Urinary bladder (tissue), 4 donors: ENCODE results near the gene HSF2BP. TPM values are rescaled to one million over a fixed set of nuclear protein-coding genes. Genes with fewer than 3 reads are reported as not detected.

Experiments
- DNase-seq: peaks from one replicate; pipeline ENCODE4 v3.0.0-alpha.2; 2015; ENCODE audit errors: extremely low spot score
- H3K27ac ChIP-seq: one replicate; pipeline ENCODE4 v1.5.1; 2013; ENCODE audit warnings: low read depth, mild to moderate bottlenecking, moderate library complexity
- H3K36me3 ChIP-seq: one replicate; pipeline ENCODE4 v1.6.1; 2013; ENCODE audit warnings: mild to moderate bottlenecking, moderate library complexity; ENCODE audit not compliant: insufficient read depth
- H3K4me1 ChIP-seq: one replicate; pipeline ENCODE4 v1.6.1; 2013; ENCODE audit warnings: mild to moderate bottlenecking, moderate library complexity; ENCODE audit not compliant: insufficient read depth
- H3K4me3 ChIP-seq: one replicate; pipeline ENCODE4 v1.5.1; 2013; ENCODE audit warnings: low read depth, low read length
- WGBS: extraction: QIAGEN DNeasy Blood & Tissue Kit; methylation state at CpG from one replicate; pipeline ENCODE4 v1.1.7; 2013; 5-methylcytosine and 5-hydroxymethylcytosine counted together
- polyA plus RNA-seq: library from polyadenylated mRNA; stranded (reverse); fragments of 200-250 nt; gene quantifications from one replicate; pipeline ENCODE4 v1.2.3, GENCODE V29; 2013
- total RNA-seq: library from RNA; depleted of rRNA; stranded (reverse); fragments of >200 nt; gene quantifications from one replicate; pipeline ENCODE4 v1.2.3, GENCODE V29; 2014
- donor health status: healthy with polysubstance abuse.
- donor health status: healthy.

HSF2BP gene
- total and polyA plus RNA-seq, 2 donors: 0.37 to 1.1 TPM

GRCh38 chr21:43675871-43676270 is 16.6 kb upstream of the HSF2BP start:
- H3K4me3 ChIP-seq: no peak overlapping the region
- no peaks in the 10 kb centered on the region for H3K4me1 ChIP-seq
- 95% methylated on average over 3 of the region's 3 CpGs for WGBS
- no peak for DNase-seq
- H3K36me3 ChIP-seq: peaks cover 5% of the 10 kb centered on the region
- H3K27ac ChIP-seq: no peak overlapping the region

- Histone ChIP-seq H3K27ac (no peak overlapping the region), H3K36me3 (peaks cover 1% of the 10 kb centered on the region), H3K4me3 (no peak overlapping the region), H3K4me1 (no peaks in the 10 kb centered on the region)
- 92% methylated on average over 20 of the region's 20 CpGs for WGBS
- no peak for DNase-seq
These were observed 10.7 kb upstream of the HSF2BP start for GRCh38 chr21:43669828-43670605.

- Histone ChIP-seq H3K27ac (no peak overlapping the region), H3K4me1 (no peaks in the 10 kb centered on the region), H3K36me3 (peaks cover 1% of the 10 kb centered on the region), H3K4me3 (no peak overlapping the region)
- 86% methylated on average over 7 of the region's 7 CpGs for WGBS
- no peak for DNase-seq
These were observed 8.1 kb upstream of the HSF2BP start for GRCh38 chr21:43667191-43667904.

DNA sequence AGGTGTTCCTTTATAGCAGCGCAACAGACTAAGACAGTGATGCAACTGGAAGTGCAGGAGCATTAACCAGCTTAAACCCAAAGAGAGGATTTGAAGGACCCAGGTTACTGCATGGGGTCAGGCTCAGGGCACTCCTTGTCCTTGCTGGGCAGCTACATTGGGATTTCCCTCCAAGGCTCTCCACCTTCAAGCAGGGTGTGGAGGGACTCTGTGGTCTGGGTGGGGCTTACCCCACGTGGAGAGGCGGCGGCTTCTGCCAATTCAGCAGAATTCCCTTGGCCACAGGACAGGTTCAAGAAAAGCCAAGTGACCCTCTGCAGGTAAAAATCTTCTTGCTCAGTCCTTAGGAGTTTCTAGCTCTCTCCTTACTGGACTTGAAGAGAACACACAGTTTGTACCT is 6.6 kb upstream of the HSF2BP start:
- Histone ChIP-seq H3K4me1 (no peaks in the 10 kb centered on the region), H3K27ac (no peak overlapping the region), H3K36me3 (peaks cover 1% of the 10 kb centered on the region), H3K4me3 (no peak overlapping the region)
- DNase-seq: no peak
- WGBS: 93% methylated on average over 4 of the region's 4 CpGs

DNA sequence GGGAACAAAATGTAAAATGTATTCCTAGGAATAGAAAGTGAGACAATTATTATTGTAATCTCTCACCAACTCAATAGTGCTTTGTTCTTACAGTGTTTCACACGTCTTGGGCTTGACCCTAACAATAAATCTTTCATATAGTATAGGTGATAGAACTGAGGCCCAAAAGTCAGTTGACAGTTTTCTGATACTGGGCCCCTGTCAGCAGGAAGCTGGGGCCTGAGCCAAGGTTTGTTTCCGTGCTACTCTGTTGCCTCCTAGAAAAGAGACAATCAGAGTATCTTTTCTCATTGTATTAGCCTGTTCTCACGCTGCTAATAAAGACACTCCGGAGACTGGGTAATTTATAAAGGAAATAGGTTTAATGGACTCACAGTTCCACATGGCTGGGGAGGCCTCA is 5.1 kb upstream of the HSF2BP start:
- DNase-seq: no peak
- H3K4me1 ChIP-seq: no peaks in the 10 kb centered on the region
- H3K4me3 ChIP-seq: no peak overlapping the region
- H3K36me3 ChIP-seq: no peaks in the 10 kb centered on the region
- 60% methylated on average over 4 of the region's 4 CpGs for WGBS
- H3K27ac ChIP-seq: no peak overlapping the region

DNA sequence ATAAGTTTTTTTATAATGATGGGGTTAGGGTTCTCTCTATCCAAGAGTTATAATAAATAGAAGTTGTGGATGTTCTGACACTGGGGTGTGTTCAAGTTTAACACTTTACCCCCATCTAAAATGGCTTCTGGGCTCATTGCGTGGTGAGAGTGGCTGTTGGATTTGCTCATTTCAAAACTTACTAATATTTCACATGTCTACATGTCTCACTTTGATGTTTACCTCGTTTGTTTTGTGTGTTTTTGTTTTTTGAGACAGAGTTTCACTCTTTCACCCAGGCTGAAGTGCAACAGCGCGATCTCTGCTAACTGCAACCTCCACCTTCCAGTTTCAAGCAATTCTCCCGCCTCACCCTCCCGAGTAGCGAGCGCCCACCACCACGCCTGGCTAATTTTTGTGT is 3.7 kb upstream of the HSF2BP start:
- Histone ChIP-seq H3K4me1 (no peaks in the 10 kb centered on the region), H3K4me3 (no peak overlapping the region), H3K27ac (no peak overlapping the region), H3K36me3 (no peaks in the 10 kb centered on the region)
- 93% methylated on average over 9 of the region's 9 CpGs for WGBS
- no peak for DNase-seq

- DNase-seq: no peak
- Histone ChIP-seq H3K27ac (no peak overlapping the region), H3K4me3 (no peak overlapping the region), H3K36me3 (no peaks in the 10 kb centered on the region), H3K4me1 (no peaks in the 10 kb centered on the region)
- 70% methylated on average over 6 of the region's 6 CpGs for WGBS
These were observed 3.0 kb upstream of the HSF2BP start for GRCh38 chr21:43662286-43662685.

DNA sequence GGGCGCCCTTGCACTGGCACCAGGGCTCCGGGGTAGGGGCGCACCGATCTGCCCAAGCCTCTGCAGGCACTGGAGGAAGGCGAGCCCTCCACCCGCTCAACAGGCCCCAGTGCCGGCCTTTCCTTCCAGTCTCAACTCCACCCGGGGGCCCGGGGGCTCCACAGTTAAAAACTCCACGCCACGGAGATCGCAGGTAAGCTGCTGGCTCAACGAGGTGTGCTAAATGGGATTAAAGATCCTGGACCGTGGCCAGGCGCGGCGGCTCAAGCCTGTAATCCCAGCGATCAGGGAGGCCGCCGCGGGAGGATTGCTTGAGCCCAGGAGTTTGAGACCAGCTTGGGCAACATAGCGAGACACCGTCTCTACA is 536 bp downstream of the HSF2BP start:
- Histone ChIP-seq H3K27ac (no peak overlapping the region), H3K4me3 (no peak overlapping the region), H3K4me1 (no peaks in the 10 kb centered on the region), H3K36me3 (no peaks in the 10 kb centered on the region)
- no peak for DNase-seq
- 87% methylated on average over 23 of the region's 23 CpGs for WGBS

- DNase-seq: no peak
- Histone ChIP-seq H3K36me3 (no peaks in the 10 kb centered on the region), H3K4me1 (no peaks in the 10 kb centered on the region), H3K27ac (no peak overlapping the region), H3K4me3 (no peak overlapping the region)
- WGBS: 93% methylated on average over 48 of the region's 48 CpGs
These were observed 1.1 kb downstream of the HSF2BP start for GRCh38 chr21:43658088-43658741.

DNA sequence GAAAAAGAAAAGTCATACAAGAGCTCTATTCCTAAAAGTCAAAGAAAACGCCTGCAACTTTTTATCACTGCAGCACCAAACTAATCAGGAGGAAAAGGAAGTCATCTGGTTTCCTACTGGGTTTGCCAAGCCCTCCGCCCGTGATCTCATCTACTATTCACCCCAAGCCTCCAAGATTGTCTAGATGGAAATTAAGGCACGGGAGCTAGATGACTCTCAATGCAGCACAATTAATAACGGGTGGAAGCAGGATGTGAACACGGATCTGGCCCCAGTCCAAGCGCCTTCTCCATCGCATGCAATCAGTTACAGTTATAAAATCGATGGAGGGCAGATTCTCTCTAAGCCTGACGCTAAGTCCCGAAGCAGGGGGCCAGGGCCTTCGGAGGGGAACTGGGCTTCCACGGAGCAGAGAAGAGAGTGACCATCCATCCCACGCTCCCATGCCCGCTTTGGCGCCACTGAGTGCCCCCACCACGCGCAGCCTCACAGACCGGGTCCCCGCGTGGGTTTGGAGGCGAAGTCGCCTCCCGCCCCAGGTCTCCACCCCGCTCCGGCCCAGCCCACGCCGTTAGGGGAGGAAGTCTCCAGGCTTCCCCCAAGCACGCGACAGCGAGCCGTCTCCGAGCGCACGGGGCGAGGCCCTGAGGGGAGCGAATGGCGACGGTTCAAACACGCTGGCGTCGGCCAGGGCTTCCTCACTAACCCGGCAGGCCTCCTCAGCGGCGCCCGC is 1.8 kb downstream of the HSF2BP start:
- 82% methylated on average over 46 of the region's 46 CpGs for WGBS
- no peak for DNase-seq

DNA sequence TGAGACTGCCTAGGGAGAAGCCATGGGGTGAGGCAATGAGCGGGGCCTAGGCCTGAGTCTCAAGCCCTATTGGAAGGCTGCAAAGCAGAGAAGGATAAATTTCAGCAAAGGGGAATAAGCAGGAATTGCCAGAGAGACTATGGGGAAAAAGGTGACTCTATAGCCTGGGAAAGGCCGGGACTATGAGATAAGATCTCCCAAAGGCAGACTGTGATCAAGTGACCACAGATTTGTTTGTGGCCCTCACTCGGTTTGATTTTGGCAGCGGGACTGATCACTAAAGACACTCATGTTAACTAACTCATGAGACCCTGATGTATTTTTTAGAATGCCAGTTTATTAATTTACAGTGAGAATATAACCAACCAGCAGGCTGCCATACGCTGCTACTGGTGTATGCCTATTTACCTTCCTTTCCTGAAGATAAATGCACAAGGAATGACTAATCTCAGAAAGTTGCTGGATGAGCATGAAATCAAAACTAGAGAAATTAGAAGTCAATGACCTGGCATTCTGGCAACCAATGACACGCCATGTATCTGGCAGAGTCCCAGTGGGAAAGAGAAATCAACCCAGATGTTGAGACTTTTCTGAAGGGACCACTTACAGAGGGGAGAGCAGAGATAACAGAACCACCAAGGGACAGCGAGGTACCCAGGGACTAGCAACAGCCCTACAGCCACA is 4.3 kb downstream of the HSF2BP start:
- H3K4me3 ChIP-seq: no peak overlapping the region
- WGBS: 78% methylated on average over 7 of the region's 7 CpGs
- H3K36me3 ChIP-seq: no peaks in the 10 kb centered on the region
- no peak for DNase-seq
- H3K27ac ChIP-seq: no peak overlapping the region
- H3K4me1 ChIP-seq: no peaks in the 10 kb centered on the region

More for the DNA sequence above, 1.8 kb downstream of the HSF2BP start:
- H3K36me3 ChIP-seq: no peaks in the 10 kb centered on the region
- no peaks in the 10 kb centered on the region for H3K4me1 ChIP-seq
- H3K4me3 ChIP-seq: no peak overlapping the region
- no peak overlapping the region for H3K27ac ChIP-seq

GRCh38 chr21:43653626-43654025 is 5.7 kb downstream of the HSF2BP start:
- no peaks in the 10 kb centered on the region for H3K4me1 ChIP-seq
- no peak for DNase-seq
- H3K27ac ChIP-seq: no peak overlapping the region
- no peaks in the 10 kb centered on the region for H3K36me3 ChIP-seq
- no peak overlapping the region for H3K4me3 ChIP-seq
- WGBS: 89% methylated on average over 6 of the region's 6 CpGs

DNA sequence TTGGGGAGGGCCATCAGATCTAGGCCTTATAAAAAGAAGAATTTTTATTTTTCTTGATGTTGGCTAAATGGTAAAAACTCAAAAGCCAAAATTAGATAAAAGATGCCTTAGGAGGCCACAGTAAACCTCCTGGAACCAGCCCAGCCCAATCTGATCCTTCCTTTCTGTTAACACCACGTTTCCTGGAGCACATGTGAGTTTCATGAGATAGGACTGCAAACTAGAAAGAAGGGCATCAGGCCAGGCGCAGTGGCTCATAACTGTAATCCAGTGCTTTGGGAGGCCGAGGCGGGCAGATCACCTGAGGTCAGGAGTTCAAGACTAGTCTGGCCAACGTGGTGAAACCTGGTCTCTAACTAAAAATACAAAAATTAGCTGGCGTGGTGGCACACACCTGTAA is 6.7 kb downstream of the HSF2BP start:
- Histone ChIP-seq H3K4me3 (no peak overlapping the region), H3K27ac (no peak overlapping the region), H3K36me3 (no peaks in the 10 kb centered on the region), H3K4me1 (no peaks in the 10 kb centered on the region)
- 82% methylated on average over 6 of the region's 6 CpGs for WGBS
- DNase-seq: no peak
